ENCODE results near the gene L1TD1. TPM values are rescaled to one million over a fixed set of nuclear protein-coding genes. Genes with fewer than 3 reads are reported as not detected.

Gene L1TD1
- total and polyA plus RNA-seq, 2 experiments from 2014 or later: 283 to 628 TPM

- TF ChIP-seq ETS1 (IDR thresholded peaks at IDR 0.05): no peak
- no peak for TF ChIP-seq POLR2AphosphoS5 (IDR thresholded peaks at IDR 0.05; ENCODE audit: low read depth)
- TF ChIP-seq NANOG (IDR thresholded peaks at IDR 0.05; ENCODE audit: borderline replicate concordance): no peak
- no peak for TF ChIP-seq JUNB (IDR thresholded peaks at IDR 0.05; ENCODE audit: unreplicated experiment)
- no peak for TF ChIP-seq ZNF114 (CRISPR knock-in tag; IDR thresholded peaks at IDR 0.05)
Observed at GRCh38 chr1:62208970-62209369, 14.3 kb downstream of the L1TD1 start (continued).

- H3K27me3 ChIP-seq (ENCODE audit: insufficient read depth): no peaks in the 10 kb centered on the region
- TF ChIP-seq POLR2AphosphoS5 (IDR thresholded peaks at IDR 0.05; ENCODE audit: low read depth): peak; percentile 27; the same call in 1 of the 2 replicates
- no peak for TF ChIP-seq ZNF114 (CRISPR knock-in tag; IDR thresholded peaks at IDR 0.05)
- peaks cover 56% of the 10 kb centered on the region for H3K79me2 ChIP-seq (replicated peaks; ENCODE audit: insufficient read depth)
- H3K36me3 Mint-ChIP-seq (ENCODE audit: low read depth): peaks cover 98% of the 10 kb centered on the region
- H3K36me3 ChIP-seq (ENCODE audit: insufficient read depth): peaks cover 67% of the 10 kb centered on the region
- H3K4me3 ChIP-seq: no peak overlapping the region
- no peak overlapping the region for H2AFZ ChIP-seq
- H3K4me1 Mint-ChIP-seq: peaks cover 37% of the 10 kb centered on the region
- ATAC-seq: no peak
- DNase-seq (ENCODE audit: low spot score): no peak
- H3F3A ChIP-seq (replicated peaks; ENCODE audit: low read depth): peaks cover 85% of the 10 kb centered on the region
- no peak overlapping the region for H3K4me2 ChIP-seq
- H3K9me2 ChIP-seq (ENCODE audit: insufficient read depth): no peaks in the 10 kb centered on the region
- H3K27ac ChIP-seq (ENCODE audit: low read depth): peak overlapping the region; percentile 48; the same call in 1 of the 2 replicates
- H3K27me3 Mint-ChIP-seq (ENCODE audit: insufficient read depth, low read depth, poor library complexity): peaks cover 68% of the 10 kb centered on the region
- no peak overlapping the region for H3K27ac Mint-ChIP-seq
- peaks cover 51% of the 10 kb centered on the region for H3K9me3 Mint-ChIP-seq
- H3K4me3 Mint-ChIP-seq: peak overlapping the region; percentile 5; the same call in 1 of the 3 replicates
- H3K4me1 ChIP-seq (ENCODE audit: insufficient read depth): peaks cover 24% of the 10 kb centered on the region
- H4K20me1 ChIP-seq (replicated peaks; ENCODE audit: insufficient read depth): peaks cover 50% of the 10 kb centered on the region
Observed at GRCh38 chr1:62209931-62210595, 15.4 kb downstream of the L1TD1 start.

GRCh38 chr1:62210960-62211359 lies 16.3 kb downstream of the L1TD1 start:
- Mint-ChIP-seq H3K27ac (no peak overlapping the region), H3K9me3 (peaks cover 54% of the 10 kb centered on the region), H3K36me3 (ENCODE audit: low read depth) (peaks cover 96% of the 10 kb centered on the region), H3K27me3 (ENCODE audit: insufficient read depth, low read depth, poor library complexity) (peaks cover 65% of the 10 kb centered on the region), H3K4me3 (no peak overlapping the region), H3K4me1 (peaks cover 33% of the 10 kb centered on the region)
- H3K79me2 ChIP-seq (replicated peaks; ENCODE audit: insufficient read depth): peaks cover 58% of the 10 kb centered on the region
- no peaks in the 10 kb centered on the region for H3K9me2 ChIP-seq (ENCODE audit: insufficient read depth)
- ATAC-seq (no peak), DNase-seq (ENCODE audit: low spot score) (no peak)
- H3K27ac ChIP-seq (ENCODE audit: low read depth): 0 out of 2 replicates have a peak overlapping the region, but pooled peaks have one; percentile 0
- H3K27me3 ChIP-seq (ENCODE audit: insufficient read depth): no peaks in the 10 kb centered on the region
- H3K36me3 ChIP-seq (ENCODE audit: insufficient read depth): peaks cover 70% of the 10 kb centered on the region
- peaks cover 82% of the 10 kb centered on the region for H3F3A ChIP-seq (replicated peaks; ENCODE audit: low read depth)
- no peak overlapping the region for H3K4me2 ChIP-seq
- H2AFZ ChIP-seq: no peak overlapping the region
- peaks cover 18% of the 10 kb centered on the region for H3K4me1 ChIP-seq (ENCODE audit: insufficient read depth)
- H3K4me3 ChIP-seq: no peak overlapping the region
- peaks cover 43% of the 10 kb centered on the region for H4K20me1 ChIP-seq (replicated peaks; ENCODE audit: insufficient read depth)
- no peak for TF ChIP-seq ZNF462 (CRISPR knock-in tag; IDR thresholded peaks at IDR 0.05)
- no peak for TF ChIP-seq CREB1 (CRISPR knock-in tag; IDR thresholded peaks at IDR 0.05; ENCODE audit: low read depth)
- TF ChIP-seq POLR2AphosphoS5 (IDR thresholded peaks at IDR 0.05; ENCODE audit: low read depth): no peak
- TF ChIP-seq EZH2 (IDR thresholded peaks at IDR 0.05; ENCODE audit: low read depth, unreplicated experiment): no peak
- no peak for TF ChIP-seq CTCF (conservative IDR thresholded peaks at IDR 0.05; ENCODE audit: low read depth in 2 of 2)

All from GM23338 (cell line).